ENCODE results near the gene ZNF346. TPM values are rescaled to one million over a fixed set of nuclear protein-coding genes. Genes with fewer than 3 reads are reported as not detected.

Gene ZNF346
- total and polyA plus RNA-seq, 10 of the 15 experiments (the other 5 are each of a cell fraction or from before 2014, with no cell fraction given): 6.5 to 30.2 (median 24.0) TPM

- TF ChIP-seq BCLAF1 (IDR thresholded peaks at IDR 0.05): no peak
- TF ChIP-seq ELK1 (IDR thresholded peaks at IDR 0.05; ENCODE audit: low read depth, low read length): no peak
- TF ChIP-seq FOS (IDR thresholded peaks at IDR 0.05; ENCODE audit: borderline replicate concordance, extremely low read depth, insufficient read length): no peak
- no peak for TF ChIP-seq BRCA1 (IDR thresholded peaks at IDR 0.05; ENCODE audit: low read depth, low read length)
Observed at GRCh38 chr5:177040814-177041420, 18.4 kb downstream of the ZNF346 start (continued).

DNA sequence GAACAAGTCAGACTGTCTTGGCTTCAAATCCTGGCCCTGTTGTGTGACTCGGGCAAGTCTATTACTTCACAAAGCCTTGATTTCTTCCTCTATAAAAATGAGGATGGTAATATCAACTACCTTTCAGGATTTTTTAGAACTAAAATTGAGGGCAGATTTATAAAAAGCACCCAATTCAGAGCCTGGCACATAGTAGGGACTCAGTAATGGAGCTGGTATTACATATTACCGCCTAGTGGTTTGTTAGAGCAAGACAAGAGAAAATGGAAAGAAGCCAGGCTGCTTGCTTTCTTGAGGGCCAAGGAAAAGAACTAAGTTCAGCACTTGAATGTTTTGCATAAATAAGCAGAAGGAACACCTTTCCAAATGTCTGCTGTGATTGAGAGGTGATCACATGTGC, 19.4 kb downstream of the ZNF346 start:
- ChIA-PET POLR2A (no interaction called here), CTCF (interaction anchor here (0.9 kb wide), 1 partner anchor 20 kb away, joined by 3 read pairs; no protein-coding TSS in a partner anchor), RAD21 (ENCODE audit: unreplicated experiment) (no interaction called here), SMC1A (ENCODE audit: uncharacterized antibody, unreplicated experiment) (interaction anchor here (1.1 to 1.2 kb wide), 2 partner anchors 9 to 39 kb away, joined by 3 read pairs; no protein-coding TSS in a partner anchor)
- DNase-seq (ENCODE audit: low read depth, low spot score): no peak
- Histone ChIP-seq H3K4me1 (ENCODE audit: control insufficient read depth, insufficient read depth, low read length) (peaks cover 5% of the 10 kb centered on the region; the same call in 1 of the 2 replicates), H3K9ac (ENCODE audit: control insufficient read depth, insufficient read depth, low read length) (no peak overlapping the region), H3K9me3 (replicated peaks; ENCODE audit: control insufficient read depth, insufficient read depth, low read length) (no peaks in the 10 kb centered on the region), H3K36me3 (ENCODE audit: control insufficient read depth in 2 of 2, insufficient read depth in 2 of 2, low read length in 1 of 2) (peaks cover 10 to 13% of the 10 kb centered on the region in 2 experiments), H2AFZ (ENCODE audit: control insufficient read depth, low read depth, low read length) (no peak overlapping the region), H3K27ac (ENCODE audit: control insufficient read depth, insufficient read depth) (no peak overlapping the region), H4K20me1 (ENCODE audit: control insufficient read depth, insufficient read depth) (no peaks in the 10 kb centered on the region), H3K4me3 (no peak overlapping the region), H3K4me2 (ENCODE audit: control insufficient read depth, insufficient read depth) (no peak overlapping the region), H3K27me3 (replicated peaks in 1 of 2; ENCODE audit: control insufficient read depth in 2 of 2, insufficient read depth in 2 of 2, low read length in 1 of 2) (no peaks in the 10 kb centered on the region), H3K79me2 (ENCODE audit: control insufficient read depth, insufficient read depth, low read length) (peaks cover 4% of the 10 kb centered on the region)
- ATAC-seq: no peak
- TF ChIP-seq RB1 (IDR thresholded peaks at IDR 0.05; ENCODE audit: borderline replicate concordance): no peak
- TF ChIP-seq, protein P1, sequence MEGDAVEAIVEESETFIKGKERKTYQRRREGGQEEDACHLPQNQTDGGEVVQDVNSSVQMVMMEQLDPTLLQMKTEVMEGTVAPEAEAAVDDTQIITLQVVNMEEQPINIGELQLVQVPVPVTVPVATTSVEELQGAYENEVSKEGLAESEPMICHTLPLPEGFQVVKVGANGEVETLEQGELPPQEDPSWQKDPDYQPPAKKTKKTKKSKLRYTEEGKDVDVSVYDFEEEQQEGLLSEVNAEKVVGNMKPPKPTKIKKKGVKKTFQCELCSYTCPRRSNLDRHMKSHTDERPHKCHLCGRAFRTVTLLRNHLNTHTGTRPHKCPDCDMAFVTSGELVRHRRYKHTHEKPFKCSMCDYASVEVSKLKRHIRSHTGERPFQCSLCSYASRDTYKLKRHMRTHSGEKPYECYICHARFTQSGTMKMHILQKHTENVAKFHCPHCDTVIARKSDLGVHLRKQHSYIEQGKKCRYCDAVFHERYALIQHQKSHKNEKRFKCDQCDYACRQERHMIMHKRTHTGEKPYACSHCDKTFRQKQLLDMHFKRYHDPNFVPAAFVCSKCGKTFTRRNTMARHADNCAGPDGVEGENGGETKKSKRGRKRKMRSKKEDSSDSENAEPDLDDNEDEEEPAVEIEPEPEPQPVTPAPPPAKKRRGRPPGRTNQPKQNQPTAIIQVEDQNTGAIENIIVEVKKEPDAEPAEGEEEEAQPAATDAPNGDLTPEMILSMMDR (IDR thresholded peaks at IDR 0.05 in 2 of 3, conservative IDR thresholded peaks at IDR 0.05 in 1 of 3; ENCODE audit: control insufficient read depth in 2 of 3, extremely low read depth in 1 of 3, insufficient read depth in 1 of 3, low read depth in 3 of 3, low read length in 3 of 3): 0 out of 6 replicates have a peak, but pooled peaks of 1 of the 3 experiments have one; percentile 5
- TF ChIP-seq TARDBP (IDR thresholded peaks at IDR 0.05; ENCODE audit: borderline replicate concordance): no peak
- TF ChIP-seq POU2F2 (IDR thresholded peaks at IDR 0.05; ENCODE audit: borderline replicate concordance, low read depth, low read length): no peak
- no peak for TF ChIP-seq MYB (IDR thresholded peaks at IDR 0.05; ENCODE audit: borderline replicate concordance, low read depth, low read length)
- intact Hi-C loops (cut with micrococcal nuclease; ENCODE audit: unreplicated experiment): no loop called here
- 100% methylated on average over 2 of the region's 2 CpGs for WGBS (ENCODE audit: insufficient coverage, insufficient replicate concordance, low lambda C conversion rate, missing lambda C conversion rate)
- in situ Hi-C loops (cut with MboI): no loop called here
- no TSS peak for BruUV-seq (replicated peaks)
- no peak for FAIRE-seq
